ENCODE data around the gene DLGAP1. TPM values are rescaled to one million over a fixed set of nuclear protein-coding genes. Genes with fewer than 3 reads are reported as not detected.

Gene DLGAP1
- total RNA-seq, 1 donor from 2014 or later = 0.05 TPM

- no peak for TF ChIP-seq CTCF (IDR thresholded peaks at IDR 0.05)
- peaks cover 8% of the 10 kb centered on the region for H3K9me3 Mint-ChIP-seq (ENCODE audit: unreplicated experiment)
- no peak overlapping the region for H3K27ac Mint-ChIP-seq (ENCODE audit: unreplicated experiment)
- no peaks in the 10 kb centered on the region for H3K27me3 Mint-ChIP-seq (ENCODE audit: unreplicated experiment)
- no peak overlapping the region for H3K4me3 Mint-ChIP-seq (ENCODE audit: unreplicated experiment)
- DNase-seq (ENCODE audit: extremely low spot score, unreplicated experiment) = no peak
- H3K4me1 Mint-ChIP-seq (ENCODE audit: unreplicated experiment) = peaks cover 20% of the 10 kb centered on the region
- H3K36me3 Mint-ChIP-seq (ENCODE audit: unreplicated experiment) = no peaks in the 10 kb centered on the region
Observed at GRCh38 chr18:3690764-3691066, 764.4 kb downstream of the DLGAP1 start.

GRCh38 chr18:3689986-3690763 is 764.9 kb downstream of the DLGAP1 start:
- H3K27ac Mint-ChIP-seq (ENCODE audit: unreplicated experiment) = no peak overlapping the region
- H3K4me1 Mint-ChIP-seq (ENCODE audit: unreplicated experiment) = peaks cover 20% of the 10 kb centered on the region
- H3K4me3 Mint-ChIP-seq (ENCODE audit: unreplicated experiment) = no peak overlapping the region
- no peak for DNase-seq (ENCODE audit: extremely low spot score, unreplicated experiment)
- TF ChIP-seq CTCF (IDR thresholded peaks at IDR 0.05) = no peak
- H3K36me3 Mint-ChIP-seq (ENCODE audit: unreplicated experiment) = no peaks in the 10 kb centered on the region
- H3K27me3 Mint-ChIP-seq (ENCODE audit: unreplicated experiment) = no peaks in the 10 kb centered on the region
- H3K9me3 Mint-ChIP-seq (ENCODE audit: unreplicated experiment) = peaks cover 8% of the 10 kb centered on the region

GRCh38 chr18:3689091-3689490 is 766.0 kb downstream of the DLGAP1 start:
- no peaks in the 10 kb centered on the region for H3K27me3 Mint-ChIP-seq (ENCODE audit: unreplicated experiment)
- peak overlapping the region; percentile 80 for H3K27ac Mint-ChIP-seq (ENCODE audit: unreplicated experiment)
- no peaks in the 10 kb centered on the region for H3K36me3 Mint-ChIP-seq (ENCODE audit: unreplicated experiment)
- H3K4me3 Mint-ChIP-seq (ENCODE audit: unreplicated experiment) = no peak overlapping the region
- no peak for DNase-seq (ENCODE audit: extremely low spot score, unreplicated experiment)
- H3K4me1 Mint-ChIP-seq (ENCODE audit: unreplicated experiment) = peaks cover 20% of the 10 kb centered on the region
- TF ChIP-seq CTCF (IDR thresholded peaks at IDR 0.05) = no peak
- H3K9me3 Mint-ChIP-seq (ENCODE audit: unreplicated experiment) = peaks cover 8% of the 10 kb centered on the region

- H3K4me1 Mint-ChIP-seq (ENCODE audit: unreplicated experiment) = peaks cover 20% of the 10 kb centered on the region
Observed at GRCh38 chr18:3688690-3689089, 766.4 kb downstream of the DLGAP1 start.

GRCh38 chr18:3683483-3683882 is 771.6 kb downstream of the DLGAP1 start:
- Mint-ChIP-seq H3K27me3 (ENCODE audit: unreplicated experiment) (no peaks in the 10 kb centered on the region), H3K27ac (ENCODE audit: unreplicated experiment) (no peak overlapping the region), H3K4me3 (ENCODE audit: unreplicated experiment) (no peak overlapping the region), H3K4me1 (ENCODE audit: unreplicated experiment) (peaks cover 8% of the 10 kb centered on the region), H3K9me3 (ENCODE audit: unreplicated experiment) (peaks cover 14% of the 10 kb centered on the region), H3K36me3 (ENCODE audit: unreplicated experiment) (no peaks in the 10 kb centered on the region)
- TF ChIP-seq CTCF (IDR thresholded peaks at IDR 0.05) = no peak
- no peak for DNase-seq (ENCODE audit: extremely low spot score, unreplicated experiment)

More at GRCh38 chr18:3688690-3689089, 766.4 kb downstream of the DLGAP1 start:
- no peak for DNase-seq (ENCODE audit: extremely low spot score, unreplicated experiment)
- TF ChIP-seq CTCF (IDR thresholded peaks at IDR 0.05) = no peak
- Mint-ChIP-seq H3K27ac (ENCODE audit: unreplicated experiment) (peak overlapping the region; percentile 80), H3K27me3 (ENCODE audit: unreplicated experiment) (no peaks in the 10 kb centered on the region), H3K36me3 (ENCODE audit: unreplicated experiment) (no peaks in the 10 kb centered on the region), H3K4me3 (ENCODE audit: unreplicated experiment) (no peak overlapping the region), H3K9me3 (ENCODE audit: unreplicated experiment) (peaks cover 8% of the 10 kb centered on the region)
